SK-N-SH (cell line): ENCODE data around the gene AHNAK2. TPM values are rescaled to one million over a fixed set of nuclear protein-coding genes. Genes with fewer than 3 reads are reported as not detected.

Source experiments
- CTCF ChIA-PET: fragments of 300-600, 350-600 bp; formaldehyde crosslinking; extraction: SDS; loops from one replicate; lab custom pipeline; 2021; lab: Yijun Ruan, JAX
- POLR2A ChIA-PET: fragments of 350-600 bp; sonication (Branson Sonifier 250); formaldehyde crosslinking; extraction: SDS; loops from one replicate; lab custom pipeline; 2020; ENCODE audit warnings: antibody characterized with exemption, inconsistent platforms; lab: Yijun Ruan, JAX
- DNase-seq: peaks from one replicate; pipeline ENCODE4 v3.0.0; 2012
- H2AFZ ChIP-seq: fragments of 200-600 bp; sonication (generic); 2 replicates; pipeline ENCODE4 v1.8.1; 2016; ENCODE audit warnings: antibody characterized with exemption, mild to moderate bottlenecking, low read depth
- H3F3A ChIP-seq: fragments of 200-600 bp; sonication (generic); replicated peaks from 2 replicates; pipeline ENCODE3; 2016; ENCODE audit warnings: antibody characterized with exemption, mild to moderate bottlenecking; ENCODE audit not compliant: insufficient read depth
- H3K27ac ChIP-seq, 2 experiments: fragments of 200-500 bp in 1 of 2; fragments of 200-600 bp in 1 of 2; sonication (Bioruptor generic) in 1 of 2; sonication (generic), shearing (Covaris generic) in 1 of 2; 2 replicates each; pipeline versions ENCODE4 v1.5.1 to v1.6.1; 2014 to 2016; ENCODE audit warnings: low read depth in 2 of 2, inconsistent platforms in 1 of 2, low read length in 1 of 2, mild to moderate bottlenecking in 1 of 2, mixed read lengths in 1 of 2
- H3K27me3 ChIP-seq: fragments of 200-600 bp; sonication (generic), shearing (Covaris generic); 2 replicates; pipeline ENCODE4 v1.6.1; 2016; ENCODE audit warnings: mixed run types; ENCODE audit not compliant: insufficient read depth
- H3K36me3 ChIP-seq, 2 experiments: fragments of 200-500 bp in 1 of 2; fragments of 200-600 bp in 1 of 2; sonication (Bioruptor generic) in 1 of 2; sonication (generic) in 1 of 2; replicated peaks in 1 of 2; 2 replicates each; pipeline versions ENCODE3 to v1.5.1; 2014 to 2016; ENCODE audit warnings: low read length in 1 of 2, mild to moderate bottlenecking in 1 of 2; ENCODE audit not compliant: insufficient read depth in 2 of 2, control insufficient read depth in 1 of 2
- H3K4me1 ChIP-seq, 2 experiments: fragments of 200-500 bp in 1 of 2; fragments of 200-600 bp in 1 of 2; sonication (Bioruptor generic) in 1 of 2; sonication (generic), shearing (Covaris generic) in 1 of 2; 2 replicates each; pipeline versions ENCODE4 v1.5.1 to v1.6.1; 2014 to 2016; ENCODE audit warnings: low read depth in 1 of 2, low read length in 1 of 2, mixed run types in 1 of 2; ENCODE audit not compliant: insufficient read depth in 2 of 2, control insufficient read depth in 1 of 2
- H3K4me2 ChIP-seq: fragments of 200-600 bp; sonication (generic), shearing (Covaris generic); 2 replicates; pipeline ENCODE4 v1.6.1; 2017; ENCODE audit warnings: mixed run types
- H3K4me3 ChIP-seq, 2 experiments: fragments of 200-500 bp in 1 of 2; fragments of 200-600 bp in 1 of 2; sonication (Bioruptor generic) in 1 of 2; sonication (generic), shearing (Covaris generic) in 1 of 2; 2 replicates each; pipeline versions ENCODE4 v1.5.1 to v1.8.1; 2014 to 2016; ENCODE audit warnings: low read depth in 2 of 2, inconsistent platforms in 1 of 2, low read length in 1 of 2, mild to moderate bottlenecking in 1 of 2, mixed read lengths in 1 of 2, moderate library complexity in 1 of 2
- H3K79me2 ChIP-seq: fragments of 200-600 bp; sonication (generic); 2 replicates; pipeline ENCODE4 v1.8.1; 2017; ENCODE audit warnings: mild to moderate bottlenecking; ENCODE audit not compliant: insufficient read depth
- H3K9ac ChIP-seq: fragments of 200-600 bp; sonication (generic); 2 replicates; pipeline ENCODE4 v1.6.1; 2017; ENCODE audit warnings: mixed run types
- H3K9me2 ChIP-seq: fragments of 200-600 bp; sonication (generic); 2 replicates; pipeline ENCODE4 v1.6.1; 2017; ENCODE audit warnings: mixed run types
- H3K9me3 ChIP-seq: fragments of 200-600 bp; sonication (generic); 2 replicates; pipeline ENCODE4 v1.6.1; 2017; ENCODE audit warnings: mixed run types, mild to moderate bottlenecking, moderate library complexity
- H4K20me1 ChIP-seq: fragments of 200-600 bp; sonication (generic); 2 replicates; pipeline ENCODE4 v1.6.1; 2017; ENCODE audit warnings: mild to moderate bottlenecking, mixed run types; ENCODE audit not compliant: insufficient read depth
- CTCF ChIP-seq: fragments of 200-600 bp; sonication (generic); IDR thresholded peaks from 2 replicates; pipeline ENCODE4 v1.6.1; 2017; ENCODE audit warnings: antibody characterized with exemption, mild to moderate bottlenecking, moderate library complexity
- FOSL2 ChIP-seq: IDR thresholded peaks from 2 replicates; pipeline ENCODE4 v1.4.0; 2012; ENCODE audit warnings: low read depth, mild to moderate bottlenecking, moderate library complexity, borderline replicate concordance
- WGBS: methylation state at CpG from one replicate; pipeline ENCODE4 v1.1.6; 2017; ENCODE audit warnings: low lambda C conversion rate; 5-methylcytosine and 5-hydroxymethylcytosine counted together
- polyA plus RNA-seq, 3 experiments: library from polyadenylated mRNA; depleted of rRNA; stranded (reverse); fragments of >200 nt; gene quantifications; 2 replicates each; pipeline ENCODE4 v1.2.3, GENCODE V29; 2012

The AHNAK2 gene
- polyA plus RNA-seq, 1 of the 3 experiments (the other 2 are of a cell fraction) = 33.5 TPM

- ChIA-PET CTCF (interaction anchor here (1.4 kb wide), 1 partner anchor 114 kb away, joined by 3 read pairs; no protein-coding TSS in a partner anchor), POLR2A (no interaction called here)
- Histone ChIP-seq H3K4me1 (peaks cover 23 to 41% of the 10 kb centered on the region in 2 experiments), H3K9ac (no peak overlapping the region), H4K20me1 (peaks cover 90% of the 10 kb centered on the region), H3F3A (peaks cover 15% of the 10 kb centered on the region), H3K4me3 (no peak overlapping the region), H3K4me2 (no peak overlapping the region), H2AFZ (no peak overlapping the region), H3K36me3 (peaks cover 28 to 37% of the 10 kb centered on the region in 2 experiments), H3K9me3 (no peaks in the 10 kb centered on the region), H3K79me2 (peaks cover 96% of the 10 kb centered on the region), H3K9me2 (no peaks in the 10 kb centered on the region), H3K27ac (no peak overlapping the region), H3K27me3 (no peaks in the 10 kb centered on the region)
- DNase-seq = no peak
- WGBS = 93% methylated on average over 4 of the region's 4 CpGs
- TF ChIP-seq FOSL2 (no peak), CTCF (no peak)
These were observed 31.9 kb upstream of the AHNAK2 start for GRCh38 chr14:105010106-105010505.

DNA sequence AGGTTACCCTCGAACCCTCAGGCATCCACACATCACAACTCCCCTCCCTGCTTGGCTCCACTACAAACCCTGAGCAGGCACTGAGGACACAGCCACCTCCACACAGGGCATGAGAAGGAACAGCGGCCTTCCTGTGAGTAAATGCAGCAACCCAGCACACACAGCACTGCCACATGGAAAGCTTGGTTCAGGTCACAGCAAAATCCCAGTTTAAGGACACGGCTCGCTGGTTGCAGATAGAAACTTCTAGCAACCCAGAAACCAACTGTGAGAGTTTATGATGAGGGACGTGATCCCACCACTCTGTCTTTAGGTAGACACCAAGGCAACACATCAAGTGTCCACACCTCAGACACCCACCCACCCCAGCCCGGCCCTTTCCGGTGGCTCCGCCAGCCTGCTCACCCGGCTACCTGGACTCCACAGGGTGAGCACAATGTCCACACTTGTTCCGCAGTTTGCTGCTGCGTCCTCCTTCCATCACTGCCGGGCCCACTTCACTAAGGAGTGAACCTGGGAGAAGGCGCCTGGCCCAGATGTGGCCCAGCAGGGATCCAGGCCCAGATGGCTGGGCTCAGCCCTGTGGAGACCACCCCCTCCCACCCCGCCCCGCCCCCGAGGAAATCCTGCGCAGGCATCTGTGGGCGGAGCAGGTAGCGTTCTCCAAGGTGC, 29.6 kb upstream of the AHNAK2 start:
- Histone ChIP-seq H3K9ac (no peak overlapping the region), H4K20me1 (peaks cover 66% of the 10 kb centered on the region), H3K4me3 (no peak overlapping the region), H3K9me3 (no peaks in the 10 kb centered on the region), H3K4me2 (no peak overlapping the region), H3K36me3 (peaks cover 28 to 37% of the 10 kb centered on the region in 2 experiments), H3K4me1 (peaks cover 0 to 19% of the 10 kb centered on the region in 2 experiments; a peak in 1 of 4 replicates), H3F3A (peaks cover 15% of the 10 kb centered on the region), H3K9me2 (no peaks in the 10 kb centered on the region), H2AFZ (no peak overlapping the region)
- CTCF ChIA-PET = interaction anchor here (2.7 kb wide), 1 partner anchor 38 kb away, joined by 10 read pairs; no protein-coding TSS in a partner anchor
- DNase-seq = no peak
- TF ChIP-seq CTCF = no peak
- TF ChIP-seq, all 33 proteins: peak for 0
- H3K27me3 ChIP-seq = no peaks in the 10 kb centered on the region
- 91% methylated on average over 15 of the region's 19 CpGs for WGBS
- H3K79me2 ChIP-seq = peaks cover 92% of the 10 kb centered on the region
- POLR2A ChIA-PET = no interaction called here
- H3K27ac ChIP-seq = no peak overlapping the region
